HUES48 (cell line): ENCODE measurements around the gene U2AF1L4.

Experiments used
- H3K27ac ChIP-seq: one replicate; pipeline ENCODE4 v1.7.0; 2013; ENCODE audit warnings: low read depth, low read length, inconsistent platforms
- H3K27me3 ChIP-seq: 2 replicates; pipeline ENCODE4 v1.6.1; 2013; ENCODE audit warnings: mild to moderate bottlenecking, low read length; ENCODE audit not compliant: control insufficient read depth, insufficient read depth
- H3K36me3 ChIP-seq: 2 replicates; pipeline ENCODE4 v1.6.1; 2013; ENCODE audit warnings: low read length; ENCODE audit not compliant: control insufficient read depth, insufficient read depth
- H3K4me1 ChIP-seq: 2 replicates; pipeline ENCODE4 v1.6.1; 2013; ENCODE audit warnings: mild to moderate bottlenecking, low read length; ENCODE audit not compliant: control insufficient read depth, insufficient read depth
- H3K4me3 ChIP-seq: 2 replicates; pipeline ENCODE4 v1.5.1; 2013; ENCODE audit warnings: mild to moderate bottlenecking, low read depth, low read length
- H3K9ac ChIP-seq: 2 replicates; pipeline ENCODE4 v1.6.1; 2013; ENCODE audit warnings: mild to moderate bottlenecking, low read depth, low read length, moderate library complexity
- H3K9me3 ChIP-seq: 2 replicates; pipeline ENCODE4 v1.6.1; 2013; ENCODE audit warnings: low read length; ENCODE audit not compliant: control insufficient read depth, insufficient read depth

U2AF1L4 gene

GRCh38 chr19:35720163-35720524 lies 25.1 kb downstream of the U2AF1L4 start:
- peaks cover 52% of the 10 kb centered on the region for H3K36me3 ChIP-seq
- no peaks in the 10 kb centered on the region for H3K9me3 ChIP-seq
- H3K4me3 ChIP-seq = no peak overlapping the region
- H3K4me1 ChIP-seq = peaks cover 16% of the 10 kb centered on the region
- H3K27ac ChIP-seq = no peak overlapping the region
- H3K9ac ChIP-seq = no peak overlapping the region
- no peaks in the 10 kb centered on the region for H3K27me3 ChIP-seq

GRCh38 chr19:35719402-35720162 lies 25.6 kb downstream of the U2AF1L4 start:
- peaks cover 46% of the 10 kb centered on the region for H3K36me3 ChIP-seq
- H3K9ac ChIP-seq = no peak overlapping the region
- no peak overlapping the region for H3K27ac ChIP-seq

GRCh38 chr19:35718345-35719041 lies 26.7 kb downstream of the U2AF1L4 start:
- H3K9me3 ChIP-seq = no peaks in the 10 kb centered on the region
- H3K4me1 ChIP-seq = peaks cover 24% of the 10 kb centered on the region
- H3K27me3 ChIP-seq = no peaks in the 10 kb centered on the region
- H3K9ac ChIP-seq = peak overlapping the region; percentile 41
- H3K36me3 ChIP-seq = peaks cover 35% of the 10 kb centered on the region
- H3K27ac ChIP-seq = peak overlapping the region; percentile 53
- peak overlapping the region; percentile 91 for H3K4me3 ChIP-seq

More at GRCh38 chr19:35719402-35720162, 25.6 kb downstream of the U2AF1L4 start:
- peaks cover 20% of the 10 kb centered on the region for H3K4me1 ChIP-seq
- peak overlapping the region; percentile 91 for H3K4me3 ChIP-seq
- H3K9me3 ChIP-seq = no peaks in the 10 kb centered on the region
- H3K27me3 ChIP-seq = no peaks in the 10 kb centered on the region

- Histone ChIP-seq H3K9me3 (no peaks in the 10 kb centered on the region), H3K4me1 (peaks cover 24% of the 10 kb centered on the region)
Measured at GRCh38 chr19:35717665-35718344, 27.4 kb downstream of the U2AF1L4 start, which contains the start of gene KMT2B. Gene KMT2B, plus strand, starts transcription at chr19:35718003. Its CDS starts 16 bp downstream, at chr19:35718019.

GRCh38 chr19:35716801-35717664 lies 28.2 kb downstream of the U2AF1L4 start:
- H3K4me1 ChIP-seq = peaks cover 24% of the 10 kb centered on the region
- H3K27ac ChIP-seq = peak overlapping the region; percentile 98

More at GRCh38 chr19:35717665-35718344, 27.4 kb downstream of the U2AF1L4 start, which contains the start of gene KMT2B:
- Histone ChIP-seq H3K9ac (peak within 1 kb of the TSS; percentile 53), H3K36me3 (peaks cover 28% of the 10 kb centered on the region), H3K27me3 (no peaks in the 10 kb centered on the region), H3K27ac (peak within 1 kb of the TSS; percentile 98), H3K4me3 (peak within 1 kb of the TSS; percentile 91)

GRCh38 chr19:35715981-35716800 lies 29.0 kb downstream of the U2AF1L4 start:
- Histone ChIP-seq H3K4me1 (peaks cover 27% of the 10 kb centered on the region), H3K9ac (peak overlapping the region; percentile 72), H3K9me3 (no peaks in the 10 kb centered on the region), H3K36me3 (peaks cover 13% of the 10 kb centered on the region), H3K27me3 (no peaks in the 10 kb centered on the region), H3K27ac (peak overlapping the region; percentile 98), H3K4me3 (peak overlapping the region; percentile 81)

More at GRCh38 chr19:35716801-35717664, 28.2 kb downstream of the U2AF1L4 start:
- Histone ChIP-seq H3K36me3 (peaks cover 21% of the 10 kb centered on the region), H3K4me3 (peak overlapping the region; percentile 81), H3K9me3 (no peaks in the 10 kb centered on the region), H3K27me3 (no peaks in the 10 kb centered on the region), H3K9ac (peak overlapping the region; percentile 72)

- H3K27ac ChIP-seq = no peak overlapping the region
- no peak overlapping the region for H3K9ac ChIP-seq
- H3K4me1 ChIP-seq = peaks cover 34% of the 10 kb centered on the region
- peaks cover 9% of the 10 kb centered on the region; the same call in 1 of the 2 replicates for H3K36me3 ChIP-seq
- no peaks in the 10 kb centered on the region for H3K27me3 ChIP-seq
- H3K4me3 ChIP-seq = peak overlapping the region; percentile 81
- no peaks in the 10 kb centered on the region for H3K9me3 ChIP-seq
Measured at GRCh38 chr19:35715355-35715809, 29.8 kb downstream of the U2AF1L4 start.

- Histone ChIP-seq H3K4me1 (peaks cover 34% of the 10 kb centered on the region), H3K27ac (no peak overlapping the region), H3K4me3 (peak overlapping the region; percentile 81; the same call in 1 of the 2 replicates), H3K36me3 (peaks cover 4% of the 10 kb centered on the region; the same call in 1 of the 2 replicates), H3K9ac (no peak overlapping the region), H3K27me3 (no peaks in the 10 kb centered on the region), H3K9me3 (no peaks in the 10 kb centered on the region)
Measured at GRCh38 chr19:35714601-35715354, 30.4 kb downstream of the U2AF1L4 start.

- no peak overlapping the region for H3K9ac ChIP-seq
- no peaks in the 10 kb centered on the region for H3K27me3 ChIP-seq
- no peak overlapping the region for H3K27ac ChIP-seq
- H3K36me3 ChIP-seq = no peaks in the 10 kb centered on the region; the same call in 1 of the 2 replicates
- no peak overlapping the region for H3K4me3 ChIP-seq
- H3K4me1 ChIP-seq = peaks cover 30% of the 10 kb centered on the region
- H3K9me3 ChIP-seq = no peaks in the 10 kb centered on the region
Measured at GRCh38 chr19:35713904-35714495, 31.2 kb downstream of the U2AF1L4 start.
